KMS-11 (cell line): Measurements from ENCODE around the gene RFC4.

ENCODE experiments used
- H2AFZ ChIP-seq: fragments of 200-600 bp; sonication (generic); 2 replicates; pipeline ENCODE4 v1.6.1; 2016; ENCODE audit warnings: antibody characterized with exemption, mixed run types, low read depth
- H3K27ac ChIP-seq: fragments of 200-600 bp; sonication (generic); 2 replicates; pipeline ENCODE4 v1.6.1; 2016; ENCODE audit warnings: mild to moderate bottlenecking, mixed run types
- H3K27me3 ChIP-seq: fragments of 200-600 bp; sonication (generic); 2 replicates; pipeline ENCODE4 v1.6.1; 2017; ENCODE audit warnings: mild to moderate bottlenecking, low read depth, mixed run types, moderate library complexity; ENCODE audit not compliant: insufficient read depth
- H3K36me3 ChIP-seq: fragments of 200-600 bp; sonication (generic); 2 replicates; pipeline ENCODE4 v1.6.1; 2017; ENCODE audit warnings: mild to moderate bottlenecking, mixed run types; ENCODE audit not compliant: insufficient read depth
- H3K4me1 ChIP-seq: fragments of 200-600 bp; sonication (generic); 2 replicates; pipeline ENCODE4 v1.6.1; 2016; ENCODE audit warnings: mild to moderate bottlenecking, low read depth, mixed run types; ENCODE audit not compliant: poor library complexity, severe bottlenecking
- H3K4me2 ChIP-seq: fragments of 200-600 bp; sonication (generic); 2 replicates; pipeline ENCODE4 v1.7.0; 2016; ENCODE audit warnings: mild to moderate bottlenecking, mixed run types
- H3K4me3 ChIP-seq: fragments of 200-600 bp; sonication (generic); IDR thresholded peaks from 2 replicates; pipeline ENCODE4 v1.6.1; 2017; ENCODE audit warnings: low read depth, low read length, mixed read lengths; ENCODE audit not compliant: insufficient read depth
- H3K79me2 ChIP-seq: fragments of 200-600 bp; sonication (generic); 2 replicates; pipeline ENCODE4 v1.6.1; 2016; ENCODE audit warnings: low read depth, mixed run types; ENCODE audit not compliant: insufficient read depth
- H3K9ac ChIP-seq: fragments of 200-600 bp; sonication (generic); 2 replicates; pipeline ENCODE4 v1.6.1; 2016; ENCODE audit warnings: mild to moderate bottlenecking, mixed run types
- H4K20me1 ChIP-seq: fragments of 200-600 bp; sonication (generic); 2 replicates; pipeline ENCODE4 v1.6.1; 2016; ENCODE audit warnings: mild to moderate bottlenecking, mixed run types; ENCODE audit not compliant: insufficient read depth
- TF ChIP-seq, protein P1 (sequence below): fragments of 200-600 bp; sonication (generic); conservative IDR thresholded peaks from 2 replicates; pipeline ENCODE4 v1.6.1; 2017; ENCODE audit warnings: low read depth, mild to moderate bottlenecking, antibody characterized with exemption, low read length, moderate library complexity, mixed read lengths

Gene RFC4

GRCh38 chr3:186772701-186773417 is 33.4 kb downstream of the RFC4 start:
- Histone ChIP-seq H3K36me3 (no peaks in the 10 kb centered on the region), H3K27ac (no peak overlapping the region), H3K27me3 (no peaks in the 10 kb centered on the region), H3K4me3 (no peak overlapping the region), H2AFZ (no peak overlapping the region), H3K4me1 (no peaks in the 10 kb centered on the region), H3K79me2 (no peaks in the 10 kb centered on the region), H3K4me2 (no peak overlapping the region), H4K20me1 (no peaks in the 10 kb centered on the region), H3K9ac (no peak overlapping the region)
- TF ChIP-seq, protein P1, sequence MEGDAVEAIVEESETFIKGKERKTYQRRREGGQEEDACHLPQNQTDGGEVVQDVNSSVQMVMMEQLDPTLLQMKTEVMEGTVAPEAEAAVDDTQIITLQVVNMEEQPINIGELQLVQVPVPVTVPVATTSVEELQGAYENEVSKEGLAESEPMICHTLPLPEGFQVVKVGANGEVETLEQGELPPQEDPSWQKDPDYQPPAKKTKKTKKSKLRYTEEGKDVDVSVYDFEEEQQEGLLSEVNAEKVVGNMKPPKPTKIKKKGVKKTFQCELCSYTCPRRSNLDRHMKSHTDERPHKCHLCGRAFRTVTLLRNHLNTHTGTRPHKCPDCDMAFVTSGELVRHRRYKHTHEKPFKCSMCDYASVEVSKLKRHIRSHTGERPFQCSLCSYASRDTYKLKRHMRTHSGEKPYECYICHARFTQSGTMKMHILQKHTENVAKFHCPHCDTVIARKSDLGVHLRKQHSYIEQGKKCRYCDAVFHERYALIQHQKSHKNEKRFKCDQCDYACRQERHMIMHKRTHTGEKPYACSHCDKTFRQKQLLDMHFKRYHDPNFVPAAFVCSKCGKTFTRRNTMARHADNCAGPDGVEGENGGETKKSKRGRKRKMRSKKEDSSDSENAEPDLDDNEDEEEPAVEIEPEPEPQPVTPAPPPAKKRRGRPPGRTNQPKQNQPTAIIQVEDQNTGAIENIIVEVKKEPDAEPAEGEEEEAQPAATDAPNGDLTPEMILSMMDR, result no peak

DNA sequence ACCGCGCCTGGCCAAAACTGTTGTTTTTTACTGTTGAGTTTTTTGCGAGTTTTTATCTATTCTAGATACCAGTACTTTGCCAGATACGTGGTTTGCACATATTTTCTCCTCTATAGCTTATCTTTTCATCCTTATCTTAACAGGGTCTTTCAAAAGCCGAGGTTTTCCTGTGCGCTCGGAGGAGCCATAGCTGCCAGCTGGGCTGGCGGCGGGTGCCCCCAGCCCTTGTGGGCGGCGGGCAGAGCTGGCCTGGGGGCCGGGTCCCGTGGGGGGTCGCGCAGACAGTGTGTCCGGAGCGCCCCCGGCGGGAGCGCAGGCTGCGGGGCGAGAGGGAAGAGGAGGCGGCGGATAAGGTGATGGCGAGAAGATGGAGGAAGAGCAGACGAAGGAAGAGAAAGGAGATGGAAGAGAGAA is 34.0 kb downstream of the RFC4 start:
- Histone ChIP-seq H3K27ac (no peak overlapping the region), H3K36me3 (no peaks in the 10 kb centered on the region), H3K4me1 (no peaks in the 10 kb centered on the region), H3K79me2 (no peaks in the 10 kb centered on the region), H2AFZ (no peak overlapping the region), H3K27me3 (no peaks in the 10 kb centered on the region), H3K4me3 (no peak overlapping the region), H3K9ac (no peak overlapping the region), H4K20me1 (no peaks in the 10 kb centered on the region), H3K4me2 (no peak overlapping the region)
- TF ChIP-seq, protein P1, result no peak

DNA sequence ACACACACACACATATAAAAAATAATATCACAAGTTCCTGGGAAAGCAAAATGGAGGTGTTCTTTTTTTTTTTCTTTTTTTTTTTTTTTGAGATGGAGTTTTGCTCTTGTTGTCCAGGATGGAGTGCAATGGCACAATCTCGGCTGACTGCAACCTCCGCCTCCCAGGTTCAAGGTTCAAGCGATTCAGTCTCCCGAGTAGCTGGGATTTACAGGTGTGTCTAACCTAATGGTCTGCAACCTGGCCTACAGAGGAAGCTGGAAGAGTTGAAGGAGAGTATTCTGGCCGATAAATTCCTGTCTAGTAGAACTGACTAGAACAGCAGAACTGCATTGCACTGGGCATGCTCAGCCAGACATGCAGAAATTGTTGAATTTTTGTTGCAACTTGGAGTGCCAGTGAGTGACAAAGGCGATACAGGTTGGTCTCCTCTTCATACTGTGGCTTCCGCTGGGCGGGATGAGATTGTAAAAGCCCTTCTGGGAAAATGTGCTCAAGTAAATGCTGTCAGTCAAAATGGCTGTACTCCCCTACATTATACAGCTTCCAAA is 45.3 kb downstream of the RFC4 start:
- no peak overlapping the region for H3K4me2 ChIP-seq
- H2AFZ ChIP-seq, result no peak overlapping the region
- no peak overlapping the region for H3K4me3 ChIP-seq
- H3K27ac ChIP-seq, result no peak overlapping the region
- H4K20me1 ChIP-seq, result no peaks in the 10 kb centered on the region
- H3K36me3 ChIP-seq, result no peaks in the 10 kb centered on the region
- no peaks in the 10 kb centered on the region for H3K27me3 ChIP-seq
- no peak overlapping the region for H3K9ac ChIP-seq
- H3K79me2 ChIP-seq, result no peaks in the 10 kb centered on the region
- TF ChIP-seq, protein P1, result no peak
- no peaks in the 10 kb centered on the region for H3K4me1 ChIP-seq

- H3K9ac ChIP-seq, result no peak overlapping the region
- H3K27ac ChIP-seq, result no peak overlapping the region
- no peaks in the 10 kb centered on the region for H3K4me1 ChIP-seq
- no peaks in the 10 kb centered on the region for H3K27me3 ChIP-seq
- no peak overlapping the region for H3K4me3 ChIP-seq
- TF ChIP-seq, protein P1, result no peak
- H2AFZ ChIP-seq, result no peak overlapping the region
- H3K36me3 ChIP-seq, result no peaks in the 10 kb centered on the region
- no peaks in the 10 kb centered on the region for H3K79me2 ChIP-seq
- H3K4me2 ChIP-seq, result no peak overlapping the region
- no peaks in the 10 kb centered on the region for H4K20me1 ChIP-seq
Observed at GRCh38 chr3:186760141-186760833, 46.0 kb downstream of the RFC4 start.
